Measurements from ENCODE around the gene NSUN5.

NSUN5 gene

DNA sequence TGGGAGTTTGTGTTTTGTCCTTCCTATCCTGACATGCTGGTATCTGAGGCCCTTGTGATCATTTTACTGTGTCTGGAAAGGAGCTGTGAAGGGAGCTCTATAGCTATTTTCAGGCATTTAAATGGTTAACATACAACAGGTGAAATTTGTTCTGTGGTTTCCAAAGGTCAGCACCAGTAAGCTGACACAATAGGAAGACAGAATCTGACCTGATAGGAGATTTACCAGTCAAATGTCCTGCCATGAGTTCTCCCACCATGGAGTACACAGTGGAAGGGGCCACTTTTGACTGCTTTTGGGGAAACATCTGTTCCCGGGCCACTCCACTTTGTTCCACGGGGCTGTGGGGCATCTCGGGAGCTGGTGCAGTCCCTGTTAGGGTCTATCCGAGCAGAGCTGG lies 36.9 kb upstream of the NSUN5 start:
- TF ChIP-seq FOXP2 (optimal IDR thresholded peaks at IDR 0.05; ENCODE audit: borderline replicate concordance, extremely low read depth, extremely low read length, insufficient read depth): no peak

DNA sequence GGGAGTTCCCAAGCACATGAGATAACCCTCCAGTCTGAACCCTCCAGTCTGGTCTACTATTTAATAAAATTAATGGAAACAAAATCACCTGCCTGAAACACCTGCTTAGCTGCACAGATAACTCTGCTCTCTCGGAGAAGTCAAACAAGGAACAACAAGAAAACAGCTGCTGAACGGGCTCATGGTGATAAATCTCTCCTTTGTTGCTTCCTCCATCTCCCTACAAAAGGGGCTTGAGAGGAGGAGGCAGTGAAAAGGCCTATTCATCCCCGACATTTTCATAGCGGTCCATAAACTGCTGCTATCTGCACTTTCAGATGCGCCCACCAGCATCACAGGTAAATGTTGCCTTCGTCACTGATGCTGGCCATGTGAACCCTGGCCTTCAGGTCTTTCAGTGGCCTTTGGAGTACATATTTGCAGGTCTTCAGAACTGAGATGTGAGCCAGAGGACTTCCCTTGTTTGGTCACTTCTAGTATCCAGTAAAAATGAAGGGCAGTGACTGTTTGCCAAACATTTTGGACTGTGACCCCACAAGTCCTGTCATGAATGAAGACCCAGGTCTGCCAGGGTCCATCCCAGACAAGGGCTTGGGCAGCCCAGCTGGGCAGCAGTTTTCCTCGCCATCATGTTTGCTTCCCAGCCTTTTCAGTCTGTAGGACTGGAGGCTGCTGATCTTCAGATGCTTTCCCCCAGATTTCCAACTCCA lies 35.2 kb upstream of the NSUN5 start:
- TF ChIP-seq, protein P1, sequence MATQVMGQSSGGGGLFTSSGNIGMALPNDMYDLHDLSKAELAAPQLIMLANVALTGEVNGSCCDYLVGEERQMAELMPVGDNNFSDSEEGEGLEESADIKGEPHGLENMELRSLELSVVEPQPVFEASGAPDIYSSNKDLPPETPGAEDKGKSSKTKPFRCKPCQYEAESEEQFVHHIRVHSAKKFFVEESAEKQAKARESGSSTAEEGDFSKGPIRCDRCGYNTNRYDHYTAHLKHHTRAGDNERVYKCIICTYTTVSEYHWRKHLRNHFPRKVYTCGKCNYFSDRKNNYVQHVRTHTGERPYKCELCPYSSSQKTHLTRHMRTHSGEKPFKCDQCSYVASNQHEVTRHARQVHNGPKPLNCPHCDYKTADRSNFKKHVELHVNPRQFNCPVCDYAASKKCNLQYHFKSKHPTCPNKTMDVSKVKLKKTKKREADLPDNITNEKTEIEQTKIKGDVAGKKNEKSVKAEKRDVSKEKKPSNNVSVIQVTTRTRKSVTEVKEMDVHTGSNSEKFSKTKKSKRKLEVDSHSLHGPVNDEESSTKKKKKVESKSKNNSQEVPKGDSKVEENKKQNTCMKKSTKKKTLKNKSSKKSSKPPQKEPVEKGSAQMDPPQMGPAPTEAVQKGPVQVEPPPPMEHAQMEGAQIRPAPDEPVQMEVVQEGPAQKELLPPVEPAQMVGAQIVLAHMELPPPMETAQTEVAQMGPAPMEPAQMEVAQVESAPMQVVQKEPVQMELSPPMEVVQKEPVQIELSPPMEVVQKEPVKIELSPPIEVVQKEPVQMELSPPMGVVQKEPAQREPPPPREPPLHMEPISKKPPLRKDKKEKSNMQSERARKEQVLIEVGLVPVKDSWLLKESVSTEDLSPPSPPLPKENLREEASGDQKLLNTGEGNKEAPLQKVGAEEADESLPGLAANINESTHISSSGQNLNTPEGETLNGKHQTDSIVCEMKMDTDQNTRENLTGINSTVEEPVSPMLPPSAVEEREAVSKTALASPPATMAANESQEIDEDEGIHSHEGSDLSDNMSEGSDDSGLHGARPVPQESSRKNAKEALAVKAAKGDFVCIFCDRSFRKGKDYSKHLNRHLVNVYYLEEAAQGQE (IDR thresholded peaks at IDR 0.05; ENCODE audit: insufficient read depth in 1 of 2, low read depth in 2 of 2, low read length in 2 of 2): no peak
- TF ChIP-seq FOXP2 (optimal IDR thresholded peaks at IDR 0.05; ENCODE audit: borderline replicate concordance, extremely low read depth, extremely low read length, insufficient read depth): no peak
- no peak for TF ChIP-seq POLR2AphosphoS5 (IDR thresholded peaks at IDR 0.05; ENCODE audit: low read depth, low read length)
- no peak for TF ChIP-seq TAF1 (IDR thresholded peaks at IDR 0.05; ENCODE audit: borderline replicate concordance, insufficient read depth, low read length)
- no peak for TF ChIP-seq SIN3A (IDR thresholded peaks at IDR 0.05; ENCODE audit: borderline replicate concordance, insufficient read depth, low read length)

DNA sequence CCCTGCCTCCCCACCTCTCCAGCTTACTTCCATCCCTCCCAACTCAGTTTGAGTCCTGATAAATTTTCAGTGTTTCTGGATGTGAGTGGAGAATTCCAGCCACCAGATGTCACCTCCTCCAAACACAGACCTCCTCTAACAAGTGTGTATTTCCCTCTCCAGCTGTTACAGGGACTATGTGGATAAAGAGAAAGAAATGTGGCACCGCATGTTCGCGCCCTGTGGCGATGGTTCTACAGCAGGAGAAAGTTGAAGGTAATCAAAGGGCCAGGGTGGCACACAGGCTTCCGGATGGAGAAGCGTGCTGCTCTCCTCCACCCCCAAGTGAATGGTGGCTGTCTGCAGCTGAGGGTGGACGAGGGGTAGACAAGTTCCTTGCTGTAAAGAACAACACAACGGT lies 34.0 kb upstream of the NSUN5 start:
- TF ChIP-seq SIN3A (IDR thresholded peaks at IDR 0.05; ENCODE audit: borderline replicate concordance, insufficient read depth, low read length): no peak
- TF ChIP-seq FOXP2 (optimal IDR thresholded peaks at IDR 0.05; ENCODE audit: borderline replicate concordance, extremely low read depth, extremely low read length, insufficient read depth): no peak
- no peak for TF ChIP-seq TAF1 (IDR thresholded peaks at IDR 0.05; ENCODE audit: borderline replicate concordance, insufficient read depth, low read length)
- no peak for TF ChIP-seq POLR2AphosphoS5 (IDR thresholded peaks at IDR 0.05; ENCODE audit: low read depth, low read length)
- TF ChIP-seq, protein P1 (IDR thresholded peaks at IDR 0.05; ENCODE audit: insufficient read depth in 1 of 2, low read depth in 2 of 2, low read length in 2 of 2): no peak

DNA sequence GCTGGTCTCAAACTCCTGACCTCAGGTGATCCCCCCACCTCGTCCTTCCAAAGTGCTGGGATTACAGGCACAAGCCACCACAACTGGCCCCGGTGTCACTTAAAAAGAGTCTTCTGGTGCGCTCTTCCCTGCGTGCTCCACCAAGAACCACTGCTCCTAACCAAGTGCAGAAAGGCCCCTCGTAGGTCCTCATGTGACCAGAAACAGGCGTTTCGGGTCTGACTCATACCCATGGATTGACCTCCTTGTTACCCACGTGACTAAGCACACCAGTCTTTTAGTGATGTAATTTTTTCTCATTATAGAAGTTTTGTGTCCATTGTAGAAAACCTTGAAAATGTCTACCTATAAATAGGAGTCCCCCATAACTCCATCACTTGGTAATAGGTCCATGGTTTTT lies 33.3 kb upstream of the NSUN5 start:
- TF ChIP-seq POLR2AphosphoS5 (IDR thresholded peaks at IDR 0.05; ENCODE audit: low read depth, low read length) (no peak), TAF1 (IDR thresholded peaks at IDR 0.05; ENCODE audit: borderline replicate concordance, insufficient read depth, low read length) (no peak), FOXP2 (optimal IDR thresholded peaks at IDR 0.05; ENCODE audit: borderline replicate concordance, extremely low read depth, extremely low read length, insufficient read depth) (no peak), SIN3A (IDR thresholded peaks at IDR 0.05; ENCODE audit: borderline replicate concordance, insufficient read depth, low read length) (no peak)
- TF ChIP-seq, protein P1 (IDR thresholded peaks at IDR 0.05; ENCODE audit: insufficient read depth in 1 of 2, low read depth in 2 of 2, low read length in 2 of 2): no peak

DNA sequence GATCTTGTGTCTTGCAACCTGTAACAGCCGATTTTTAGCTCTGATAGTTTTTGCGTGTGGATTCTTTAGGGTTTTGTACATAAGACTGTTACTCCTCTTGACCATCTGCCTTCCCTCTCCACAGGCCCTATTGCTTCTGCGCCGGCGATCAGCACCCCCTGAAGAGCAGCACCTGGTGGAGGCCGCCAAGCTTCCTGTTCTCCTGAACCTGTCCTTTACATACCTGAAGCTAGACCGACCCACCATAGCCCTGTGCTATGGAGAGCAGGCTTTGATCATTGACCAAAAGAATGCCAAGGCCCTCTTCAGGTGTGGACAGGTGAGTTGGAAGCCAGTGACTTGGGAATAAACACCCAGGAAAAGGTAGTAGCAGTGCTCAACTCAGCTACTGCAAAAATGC lies 31.9 kb upstream of the NSUN5 start:
- TF ChIP-seq FOXP2 (optimal IDR thresholded peaks at IDR 0.05; ENCODE audit: borderline replicate concordance, extremely low read depth, extremely low read length, insufficient read depth): no peak
- no peak for TF ChIP-seq POLR2AphosphoS5 (IDR thresholded peaks at IDR 0.05; ENCODE audit: low read depth, low read length)
- TF ChIP-seq, protein P1 (IDR thresholded peaks at IDR 0.05; ENCODE audit: insufficient read depth in 1 of 2, low read depth in 2 of 2, low read length in 2 of 2): no peak
- no peak for TF ChIP-seq TAF1 (IDR thresholded peaks at IDR 0.05; ENCODE audit: borderline replicate concordance, insufficient read depth, low read length)
- no peak for TF ChIP-seq SIN3A (IDR thresholded peaks at IDR 0.05; ENCODE audit: borderline replicate concordance, insufficient read depth, low read length)

Data from PFSK-1 (cell line).